DND-41 (cell line): Measurements from ENCODE around the gene IKBKE.

Experiments used
- ATAC-seq: fragments of 200-7000 bp; cut with Tn5 transposase; 3 replicates; pipeline ENCODE4 v1.9.1; 2021; ENCODE audit warnings: low read depth; ENCODE audit not compliant: insufficient read depth
- DNase-seq: peaks from one replicate; pipeline ENCODE4 v3.0.0-alpha.2; 2020
- H2AFZ ChIP-seq: 2 replicates; pipeline ENCODE4 v1.6.0; 2012; ENCODE audit warnings: low read depth, low read length
- H3K27ac ChIP-seq: 2 replicates; pipeline ENCODE4 v1.5.1; 2012; ENCODE audit warnings: low read length, inconsistent platforms
- H3K27me3 ChIP-seq: fragments of 200-600 bp; sonication (generic); 2 replicates; pipeline ENCODE4 v1.6.0; 2012; ENCODE audit warnings: low read length, mild to moderate bottlenecking, inconsistent platforms; ENCODE audit not compliant: insufficient read depth, poor library complexity
- H3K36me3 ChIP-seq: 2 replicates; pipeline ENCODE4 v1.5.1; 2012; ENCODE audit warnings: low read length, inconsistent platforms; ENCODE audit not compliant: insufficient read depth
- H3K4me1 ChIP-seq: 2 replicates; pipeline ENCODE4 v1.5.1; 2012; ENCODE audit warnings: mild to moderate bottlenecking, low read length; ENCODE audit not compliant: insufficient read depth
- H3K4me2 ChIP-seq: 2 replicates; pipeline ENCODE4 v1.6.0; 2012; ENCODE audit warnings: mild to moderate bottlenecking, moderate library complexity, low read length, inconsistent platforms; ENCODE audit not compliant: insufficient read depth
- H3K4me3 ChIP-seq, 2 experiments: fragments of 200-600 bp in 1 of 2; shearing (Covaris generic) in 1 of 2; 2 replicates each; pipeline ENCODE4 v1.5.1; 2012 to 2016; ENCODE audit warnings: inconsistent platforms in 2 of 2, low read length in 2 of 2, mild to moderate bottlenecking in 2 of 2, low read depth in 1 of 2, moderate library complexity in 1 of 2
- H3K79me2 ChIP-seq: 2 replicates; pipeline ENCODE4 v1.6.0; 2012; ENCODE audit warnings: low read length, inconsistent platforms; ENCODE audit not compliant: insufficient read depth
- H3K9ac ChIP-seq: 2 replicates; pipeline ENCODE4 v1.6.0; 2012; ENCODE audit warnings: low read depth, mild to moderate bottlenecking, inconsistent platforms, low read length, moderate library complexity
- H3K9me3 ChIP-seq: 2 replicates; pipeline ENCODE4 v1.5.1; 2012; ENCODE audit warnings: low read length, moderate library complexity, mild to moderate bottlenecking, inconsistent platforms; ENCODE audit not compliant: insufficient read depth, severe bottlenecking
- H4K20me1 ChIP-seq: 2 replicates; pipeline ENCODE4 v1.6.0; 2012; ENCODE audit warnings: low read length; ENCODE audit not compliant: insufficient read depth
- EZH2 ChIP-seq: IDR thresholded peaks from 3 replicates; pipeline ENCODE4 v1.6.1; 2012; ENCODE audit warnings: borderline replicate concordance, low read depth, mild to moderate bottlenecking, moderate library complexity, low read length, inconsistent platforms; ENCODE audit not compliant: severe bottlenecking
- TF ChIP-seq, protein P1 (sequence below): IDR thresholded peaks from 2 replicates; pipeline ENCODE4 v1.5.1; 2012; ENCODE audit warnings: borderline replicate concordance, low read length, moderate library complexity, mild to moderate bottlenecking; ENCODE audit not compliant: poor library complexity, severe bottlenecking; ENCODE audit errors: extremely low read depth

The IKBKE gene

DNA sequence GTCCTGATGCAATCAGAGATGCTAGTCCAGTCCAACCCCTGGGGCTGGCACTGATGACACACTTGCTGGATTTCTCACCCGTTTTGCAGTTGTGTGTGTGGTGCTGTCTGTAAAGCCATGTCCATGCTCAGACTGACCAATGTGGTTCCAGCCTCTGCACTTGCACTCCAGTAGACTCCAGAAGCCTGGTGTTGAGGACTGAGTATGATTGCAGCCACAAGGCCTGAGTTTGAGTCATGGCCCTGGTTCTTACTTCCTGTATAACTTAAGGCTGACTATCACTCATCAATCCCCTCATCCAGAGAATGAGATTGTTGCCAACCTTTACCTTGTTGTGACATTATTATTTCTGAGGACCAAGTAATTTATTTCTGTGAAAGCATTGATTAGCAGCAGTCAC is 34.8 kb upstream of the IKBKE start:
- Histone ChIP-seq H3K27me3 (no peaks in the 10 kb centered on the region), H3K79me2 (no peaks in the 10 kb centered on the region), H3K27ac (no peak overlapping the region), H3K4me1 (no peaks in the 10 kb centered on the region), H3K36me3 (peaks cover 58% of the 10 kb centered on the region), H3K9ac (no peak overlapping the region), H2AFZ (no peak overlapping the region), H3K9me3 (no peaks in the 10 kb centered on the region), H4K20me1 (no peaks in the 10 kb centered on the region), H3K4me3 (no peak overlapping the region), H3K4me2 (no peak overlapping the region)
- DNase-seq (no peak), ATAC-seq (no peak)
- TF ChIP-seq, protein P1, sequence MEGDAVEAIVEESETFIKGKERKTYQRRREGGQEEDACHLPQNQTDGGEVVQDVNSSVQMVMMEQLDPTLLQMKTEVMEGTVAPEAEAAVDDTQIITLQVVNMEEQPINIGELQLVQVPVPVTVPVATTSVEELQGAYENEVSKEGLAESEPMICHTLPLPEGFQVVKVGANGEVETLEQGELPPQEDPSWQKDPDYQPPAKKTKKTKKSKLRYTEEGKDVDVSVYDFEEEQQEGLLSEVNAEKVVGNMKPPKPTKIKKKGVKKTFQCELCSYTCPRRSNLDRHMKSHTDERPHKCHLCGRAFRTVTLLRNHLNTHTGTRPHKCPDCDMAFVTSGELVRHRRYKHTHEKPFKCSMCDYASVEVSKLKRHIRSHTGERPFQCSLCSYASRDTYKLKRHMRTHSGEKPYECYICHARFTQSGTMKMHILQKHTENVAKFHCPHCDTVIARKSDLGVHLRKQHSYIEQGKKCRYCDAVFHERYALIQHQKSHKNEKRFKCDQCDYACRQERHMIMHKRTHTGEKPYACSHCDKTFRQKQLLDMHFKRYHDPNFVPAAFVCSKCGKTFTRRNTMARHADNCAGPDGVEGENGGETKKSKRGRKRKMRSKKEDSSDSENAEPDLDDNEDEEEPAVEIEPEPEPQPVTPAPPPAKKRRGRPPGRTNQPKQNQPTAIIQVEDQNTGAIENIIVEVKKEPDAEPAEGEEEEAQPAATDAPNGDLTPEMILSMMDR, result no peak
- no peak for TF ChIP-seq EZH2

DNA sequence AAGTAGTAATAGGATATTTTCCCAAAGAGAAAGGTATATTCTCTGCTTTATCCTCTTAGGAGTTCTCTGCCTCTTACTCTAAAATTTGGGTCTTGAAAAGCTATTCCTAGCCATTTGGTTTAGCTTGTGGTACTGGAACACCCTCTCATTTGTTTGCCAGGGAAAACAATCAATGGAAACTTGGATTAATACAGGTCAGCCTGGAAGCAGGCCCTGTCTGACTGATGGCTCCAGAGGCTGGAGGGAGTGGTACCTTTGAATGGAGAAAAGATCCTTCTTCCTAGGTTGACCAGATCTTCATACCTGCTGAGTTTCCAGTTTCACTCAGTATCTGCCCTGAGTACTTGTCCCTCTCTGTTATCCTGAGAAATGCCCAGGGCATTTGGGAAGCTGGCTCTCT is 31.7 kb upstream of the IKBKE start:
- TF ChIP-seq EZH2, result no peak
- TF ChIP-seq, protein P1, result no peak
- Histone ChIP-seq H3K4me2 (no peak overlapping the region), H3K27ac (no peak overlapping the region), H2AFZ (no peak overlapping the region), H3K4me1 (no peaks in the 10 kb centered on the region), H3K36me3 (peaks cover 58% of the 10 kb centered on the region), H4K20me1 (no peaks in the 10 kb centered on the region), H3K27me3 (no peaks in the 10 kb centered on the region), H3K4me3 (no peak overlapping the region), H3K9ac (no peak overlapping the region), H3K79me2 (no peaks in the 10 kb centered on the region), H3K9me3 (no peaks in the 10 kb centered on the region)
- DNase-seq, result no peak
- no peak for ATAC-seq

DNA sequence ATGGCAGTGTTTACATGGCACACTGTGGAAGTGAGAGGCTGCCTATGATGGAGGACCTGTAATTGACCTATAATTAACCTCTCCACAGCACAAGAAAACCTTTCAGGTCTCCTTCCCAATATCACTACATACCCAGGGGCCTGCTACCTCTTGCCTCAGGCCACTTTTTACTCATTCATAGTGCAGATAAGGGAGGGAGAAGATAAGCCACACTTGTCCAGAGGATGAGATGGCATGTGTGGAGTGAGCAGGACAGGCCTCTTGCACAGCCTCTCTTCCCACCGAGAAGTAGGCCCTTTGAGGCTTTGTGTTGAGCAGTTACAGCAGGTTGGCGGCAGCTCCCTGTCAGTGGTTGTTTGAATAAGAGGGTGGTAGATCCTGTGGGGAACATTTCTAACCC is 31.1 kb upstream of the IKBKE start:
- no peak overlapping the region for H3K4me3 ChIP-seq
- H3K27me3 ChIP-seq, result no peaks in the 10 kb centered on the region
- ATAC-seq (no peak), DNase-seq (no peak)
- no peak overlapping the region for H2AFZ ChIP-seq
- peaks cover 60% of the 10 kb centered on the region for H3K36me3 ChIP-seq
- no peaks in the 10 kb centered on the region for H3K9me3 ChIP-seq
- no peak for TF ChIP-seq EZH2
- TF ChIP-seq, protein P1, result no peak
- H3K27ac ChIP-seq, result no peak overlapping the region
- no peaks in the 10 kb centered on the region for H4K20me1 ChIP-seq
- no peaks in the 10 kb centered on the region for H3K4me1 ChIP-seq
- no peak overlapping the region for H3K4me2 ChIP-seq
- H3K79me2 ChIP-seq, result no peaks in the 10 kb centered on the region
- no peak overlapping the region for H3K9ac ChIP-seq
